Measurements from ENCODE around the gene CHKB. TPM values are rescaled to one million over a fixed set of nuclear protein-coding genes. Genes with fewer than 3 reads are reported as not detected.

Gene CHKB
- total and polyA plus RNA-seq, 10 of the 15 experiments (the other 5 are each of a cell fraction or from before 2014, with no cell fraction given) = 10.0 to 93.9 (median 57.0) TPM

GRCh38 chr22:50630376-50630775 lies 47.7 kb upstream of the CHKB start:
- no TSS peak for BruUV-seq (replicated peaks)
- no peaks in the 10 kb centered on the region for H4K20me1 ChIP-seq (ENCODE audit: control insufficient read depth, insufficient read depth)
- H3K4me3 ChIP-seq = no peak overlapping the region
- ChIA-PET POLR2A (no interaction called here), RAD21 (ENCODE audit: unreplicated experiment) (no interaction called here), SMC1A (ENCODE audit: uncharacterized antibody, unreplicated experiment) (no interaction called here), CTCF (interaction anchor here (1.4 to 2.0 kb wide), 2 partner anchors 9 to 62 kb away, joined by 4 to 9 read pairs; no protein-coding TSS in a partner anchor)
- no peaks in the 10 kb centered on the region; a peak in 1 of 4 replicates for H3K27me3 ChIP-seq (replicated peaks in 1 of 2; ENCODE audit: control insufficient read depth in 2 of 2, insufficient read depth in 2 of 2, low read length in 1 of 2)
- H2AFZ ChIP-seq (ENCODE audit: control insufficient read depth, low read depth, low read length) = no peak overlapping the region
- no peak overlapping the region for H3K27ac ChIP-seq (ENCODE audit: control insufficient read depth, insufficient read depth)
- H3K4me1 ChIP-seq (ENCODE audit: control insufficient read depth, insufficient read depth, low read length) = peaks cover 5% of the 10 kb centered on the region
- peaks cover 11% of the 10 kb centered on the region for H3K79me2 ChIP-seq (ENCODE audit: control insufficient read depth, insufficient read depth, low read length)
- FAIRE-seq (no peak), ATAC-seq (no peak), DNase-seq (ENCODE audit: low read depth, low spot score) (no peak)
- H3K36me3 ChIP-seq (ENCODE audit: control insufficient read depth in 2 of 2, insufficient read depth in 2 of 2, low read length in 1 of 2) = no peaks in the 10 kb centered on the region; a peak in 1 of 4 replicates
- intact Hi-C loops (cut with micrococcal nuclease; ENCODE audit: unreplicated experiment) = no loop called here
- no peak overlapping the region for H3K4me2 ChIP-seq (ENCODE audit: control insufficient read depth, insufficient read depth)
- in situ Hi-C loops (cut with MboI) = no loop called here
- no peak overlapping the region for H3K9ac ChIP-seq (ENCODE audit: control insufficient read depth, insufficient read depth, low read length)
- WGBS (ENCODE audit: insufficient coverage, insufficient replicate concordance, low lambda C conversion rate, missing lambda C conversion rate) = 88% methylated on average over 5 of the region's 5 CpGs
- TF ChIP-seq CUX1 (IDR thresholded peaks at IDR 0.05; ENCODE audit: insufficient replicate concordance, low read depth, low read length) (no peak), MTA3 (IDR thresholded peaks at IDR 0.05; ENCODE audit: borderline replicate concordance, low read length) (no peak), PML (IDR thresholded peaks at IDR 0.05; ENCODE audit: low read length) (no peak), NBN (IDR thresholded peaks at IDR 0.05) (no peak), ZBED1 (IDR thresholded peaks at IDR 0.05; ENCODE audit: borderline replicate concordance) (no peak), POLR2AphosphoS2 (IDR thresholded peaks at IDR 0.05; ENCODE audit: low read depth, low read length) (no peak), MAX (IDR thresholded peaks at IDR 0.05; ENCODE audit: low read depth, low read length) (no peak), ZNF274 (IDR thresholded peaks at IDR 0.05; ENCODE audit: insufficient read depth, insufficient read length) (no peak), JUND (IDR thresholded peaks at IDR 0.05; ENCODE audit: low read depth, low read length) (no peak), EGR1 (IDR thresholded peaks at IDR 0.05; ENCODE audit: borderline replicate concordance in 1 of 2, low read depth in 2 of 2, low read length in 2 of 2) (no peak), BHLHE40 (IDR thresholded peaks at IDR 0.05; ENCODE audit: borderline replicate concordance in 1 of 2, low read depth in 2 of 2, low read length in 1 of 2) (no peak), ZNF687 (IDR thresholded peaks at IDR 0.05) (no peak), BACH1 (IDR thresholded peaks at IDR 0.05; ENCODE audit: borderline replicate concordance) (no peak), MEF2A (IDR thresholded peaks at IDR 0.05; ENCODE audit: insufficient read depth, low read depth, low read length) (no peak)
- H3K9me3 ChIP-seq (replicated peaks; ENCODE audit: control insufficient read depth, insufficient read depth, low read length) = no peaks in the 10 kb centered on the region

All from GM12878 (cell line).